Measurements from ENCODE around the gene PGAM5.

GRCh38 chr12:132710043-132710404 is 618 bp upstream of the PGAM5 start:
- TF ChIP-seq CTCF (IDR thresholded peaks at IDR 0.05; ENCODE audit: poor library complexity) (no peak), EZH2 (IDR thresholded peaks at IDR 0.05; ENCODE audit: borderline replicate concordance) (no peak), EZH2phosphoT487 (IDR thresholded peaks at IDR 0.05; ENCODE audit: low read depth, severe bottlenecking, unreplicated experiment) (no peak)
